ENCODE data around the gene MPDZ. TPM values are rescaled to one million over a fixed set of nuclear protein-coding genes. Genes with fewer than 3 reads are reported as not detected.

Gene MPDZ, protein sequence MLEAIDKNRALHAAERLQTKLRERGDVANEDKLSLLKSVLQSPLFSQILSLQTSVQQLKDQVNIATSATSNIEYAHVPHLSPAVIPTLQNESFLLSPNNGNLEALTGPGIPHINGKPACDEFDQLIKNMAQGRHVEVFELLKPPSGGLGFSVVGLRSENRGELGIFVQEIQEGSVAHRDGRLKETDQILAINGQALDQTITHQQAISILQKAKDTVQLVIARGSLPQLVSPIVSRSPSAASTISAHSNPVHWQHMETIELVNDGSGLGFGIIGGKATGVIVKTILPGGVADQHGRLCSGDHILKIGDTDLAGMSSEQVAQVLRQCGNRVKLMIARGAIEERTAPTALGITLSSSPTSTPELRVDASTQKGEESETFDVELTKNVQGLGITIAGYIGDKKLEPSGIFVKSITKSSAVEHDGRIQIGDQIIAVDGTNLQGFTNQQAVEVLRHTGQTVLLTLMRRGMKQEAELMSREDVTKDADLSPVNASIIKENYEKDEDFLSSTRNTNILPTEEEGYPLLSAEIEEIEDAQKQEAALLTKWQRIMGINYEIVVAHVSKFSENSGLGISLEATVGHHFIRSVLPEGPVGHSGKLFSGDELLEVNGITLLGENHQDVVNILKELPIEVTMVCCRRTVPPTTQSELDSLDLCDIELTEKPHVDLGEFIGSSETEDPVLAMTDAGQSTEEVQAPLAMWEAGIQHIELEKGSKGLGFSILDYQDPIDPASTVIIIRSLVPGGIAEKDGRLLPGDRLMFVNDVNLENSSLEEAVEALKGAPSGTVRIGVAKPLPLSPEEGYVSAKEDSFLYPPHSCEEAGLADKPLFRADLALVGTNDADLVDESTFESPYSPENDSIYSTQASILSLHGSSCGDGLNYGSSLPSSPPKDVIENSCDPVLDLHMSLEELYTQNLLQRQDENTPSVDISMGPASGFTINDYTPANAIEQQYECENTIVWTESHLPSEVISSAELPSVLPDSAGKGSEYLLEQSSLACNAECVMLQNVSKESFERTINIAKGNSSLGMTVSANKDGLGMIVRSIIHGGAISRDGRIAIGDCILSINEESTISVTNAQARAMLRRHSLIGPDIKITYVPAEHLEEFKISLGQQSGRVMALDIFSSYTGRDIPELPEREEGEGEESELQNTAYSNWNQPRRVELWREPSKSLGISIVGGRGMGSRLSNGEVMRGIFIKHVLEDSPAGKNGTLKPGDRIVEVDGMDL (N-terminal part only)
- 10 to 100 TPM; 17.9 to 29.6 (median 23.5) TPM for total RNA-seq

DNA sequence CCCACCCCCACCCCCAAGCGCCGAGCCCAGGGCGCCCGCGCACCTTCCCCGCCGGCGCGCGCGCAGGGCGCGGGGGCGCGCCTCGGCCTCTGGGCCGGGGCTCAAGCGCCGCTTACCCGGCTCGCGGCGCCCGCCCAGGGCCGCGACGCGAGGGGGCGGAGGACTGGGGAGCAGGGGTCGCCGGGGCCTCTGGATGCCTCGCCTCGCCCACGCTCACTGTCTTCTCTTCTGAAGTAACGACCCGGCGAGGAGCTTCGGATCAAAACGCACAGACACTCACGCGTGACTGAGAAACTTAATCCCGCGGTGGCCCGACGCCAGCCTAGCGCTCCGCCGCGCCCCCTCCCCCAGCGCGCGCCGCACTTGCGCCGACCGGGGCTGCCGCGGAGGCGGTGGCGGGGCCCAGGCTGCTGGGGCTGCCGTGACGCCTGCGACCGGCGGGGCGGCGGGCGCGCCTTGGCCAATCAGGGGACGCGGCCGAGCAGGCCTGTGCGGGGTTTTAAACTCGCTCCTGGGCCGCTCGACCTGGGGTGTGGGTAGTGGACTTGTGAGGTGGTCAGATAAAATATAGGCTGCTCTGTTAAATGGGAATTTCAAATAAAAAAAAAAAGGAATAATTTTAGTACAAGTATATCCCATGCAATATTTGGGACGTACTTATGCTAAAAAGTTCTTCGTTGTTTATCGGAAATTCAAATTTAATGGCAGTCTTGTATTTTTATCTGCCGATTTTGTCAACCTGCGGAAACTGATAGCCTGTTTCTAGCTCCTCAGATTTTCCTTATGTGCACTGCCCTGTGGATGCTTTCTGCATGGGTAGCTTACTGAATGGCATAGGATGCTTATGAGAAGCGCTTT lies at the start of gene MPDZ:
Gene MPDZ (minus strand): TSS at position 409 of the 858 bp plus-strand sequence. CDS start 29,377 bp downstream, outside the sequence.
- Histone ChIP-seq H3K27ac (peak within 1 kb of the TSS; percentile 90 to 96 (median 92)), H3K9me3 (no peaks in the 10 kb centered on the region), H3K4me3 (peak within 1 kb of the TSS; percentile 63 to 87 (median 84)), H3K4me1 (peaks cover 16 to 17% of the 10 kb centered on the region in 2 donors), H3K27me3 (no peaks in the 10 kb centered on the region), H3K36me3 (no peaks in the 10 kb centered on the region)
- in situ Hi-C loops (cut with MboI; ENCODE audit: low sequenced_read_pairs in 4 of 4), result no loop called here
- intact Hi-C loops (cut with DNase I; ENCODE audit: low total_unique reads), result loop anchor here (10.0 kb wide), 1 partner anchor 65 kb away; no protein-coding TSS in a partner anchor
- ATAC-seq (peak; percentile 70 to 82), DNase-seq (peak; percentile 36 to 62)
- TF ChIP-seq POLR2A (IDR thresholded peaks at IDR 0.05) (peak; percentile 59 to 66), CTCF (IDR thresholded peaks at IDR 0.05 in 4 of 5, conservative IDR thresholded peaks at IDR 0.05 in 1 of 5) (peak in 3 of 5 experiments; percentile 15 to 31 (median 20))

DNA sequence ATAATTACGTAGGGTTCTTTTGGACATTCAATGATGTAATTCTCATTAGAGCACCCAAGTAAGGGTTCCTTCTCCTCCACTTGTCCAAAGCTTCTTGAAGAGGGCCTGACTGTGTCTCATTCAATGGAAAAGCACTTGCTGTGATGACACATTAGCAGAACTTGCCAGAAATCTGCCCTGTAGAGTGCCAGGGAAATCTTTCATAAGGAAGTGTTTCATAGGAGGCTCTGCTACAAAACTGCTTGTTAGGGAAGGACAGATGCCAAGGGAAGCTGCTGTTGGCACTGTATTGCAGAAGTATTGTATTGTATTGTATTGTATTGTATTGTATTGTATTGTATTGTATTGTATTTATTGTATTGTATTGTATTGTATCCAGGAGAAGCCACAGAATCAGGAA lies 45.5 kb upstream of the MPDZ start:
- ATAC-seq (no peak), DNase-seq (no peak)
- Histone ChIP-seq H3K9me3 (no peaks in the 10 kb centered on the region), H3K4me3 (no peak overlapping the region), H3K4me1 (no peaks in the 10 kb centered on the region), H3K27ac (no peak overlapping the region), H3K36me3 (no peaks in the 10 kb centered on the region), H3K27me3 (no peaks in the 10 kb centered on the region)
- TF ChIP-seq POLR2A (IDR thresholded peaks at IDR 0.05) (no peak), CTCF (IDR thresholded peaks at IDR 0.05 in 4 of 5, conservative IDR thresholded peaks at IDR 0.05 in 1 of 5) (no peak)
- in situ Hi-C loops (cut with MboI; ENCODE audit: low sequenced_read_pairs in 4 of 4) (no loop called here), intact Hi-C loops (cut with DNase I; ENCODE audit: low total_unique reads) (no loop called here)

GRCh38 chr9:13322828-13323550 lies 43.5 kb upstream of the MPDZ start:
- ATAC-seq, result no peak
- Histone ChIP-seq H3K9me3 (peaks cover 0 to 7% (median 0%) of the 10 kb centered on the region in 3 donors), H3K4me3 (no peak overlapping the region), H3K27ac (no peak overlapping the region), H3K4me1 (no peaks in the 10 kb centered on the region), H3K36me3 (no peaks in the 10 kb centered on the region), H3K27me3 (no peaks in the 10 kb centered on the region)
- in situ Hi-C loops (cut with MboI; ENCODE audit: low sequenced_read_pairs in 4 of 4) (no loop called here), intact Hi-C loops (cut with DNase I; ENCODE audit: low total_unique reads) (no loop called here)
- TF ChIP-seq CTCF (IDR thresholded peaks at IDR 0.05 in 4 of 5, conservative IDR thresholded peaks at IDR 0.05 in 1 of 5) (no peak), POLR2A (IDR thresholded peaks at IDR 0.05) (no peak)
- DNase-seq, result no peak

Measured in gastrocnemius medialis (tissue), 4 donors.